Measurements from ENCODE around the gene EMSY.

Gene EMSY

GRCh38 chr11:76456571-76456970 lies 11.8 kb downstream of the EMSY start:
- DNase-seq (ENCODE audit: low read depth in 1 of 2, low spot score in 1 of 2), result no peak

DNA sequence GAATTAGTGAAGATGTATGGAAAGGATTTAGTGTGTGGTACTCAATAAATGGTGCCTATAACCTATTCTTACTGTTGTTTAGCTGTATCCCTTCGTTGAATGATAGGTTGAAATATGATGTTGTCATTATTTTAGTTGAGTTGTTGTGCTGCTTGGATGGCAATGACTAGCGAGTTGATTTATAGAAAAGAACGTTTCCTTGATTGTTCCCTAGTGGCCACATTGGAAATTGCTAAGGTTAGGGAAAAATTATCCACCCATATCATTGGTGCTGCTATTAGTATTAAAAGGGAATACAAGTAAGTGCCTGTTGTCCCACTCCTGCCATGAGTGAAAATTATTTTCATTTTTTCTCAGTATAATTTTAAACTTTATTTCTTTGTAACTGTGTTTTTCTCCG lies 14.5 kb downstream of the EMSY start:
- no peak for DNase-seq (ENCODE audit: low read depth in 1 of 2, low spot score in 1 of 2)

DNA sequence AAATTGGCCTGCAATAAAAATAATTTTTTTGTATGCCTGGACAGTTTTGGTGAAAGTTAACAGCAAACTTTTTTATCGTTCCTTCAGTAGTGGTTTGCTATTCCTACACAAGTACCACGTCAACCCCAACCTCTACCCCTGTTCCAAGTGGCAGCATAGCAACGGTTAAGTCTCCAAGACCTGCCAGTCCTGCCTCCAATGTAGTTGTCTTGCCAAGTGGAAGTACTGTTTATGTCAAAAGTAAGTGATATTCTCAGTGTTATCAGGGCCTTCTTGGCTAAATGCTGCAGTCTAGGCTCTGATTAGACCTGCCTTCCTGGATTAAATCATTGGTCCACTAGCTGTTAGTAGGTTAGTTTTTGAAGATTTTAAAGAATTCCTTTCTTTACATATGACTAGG lies 15.0 kb downstream of the EMSY start:
- no peak for DNase-seq (ENCODE audit: low read depth in 1 of 2, low spot score in 1 of 2)

DNA sequence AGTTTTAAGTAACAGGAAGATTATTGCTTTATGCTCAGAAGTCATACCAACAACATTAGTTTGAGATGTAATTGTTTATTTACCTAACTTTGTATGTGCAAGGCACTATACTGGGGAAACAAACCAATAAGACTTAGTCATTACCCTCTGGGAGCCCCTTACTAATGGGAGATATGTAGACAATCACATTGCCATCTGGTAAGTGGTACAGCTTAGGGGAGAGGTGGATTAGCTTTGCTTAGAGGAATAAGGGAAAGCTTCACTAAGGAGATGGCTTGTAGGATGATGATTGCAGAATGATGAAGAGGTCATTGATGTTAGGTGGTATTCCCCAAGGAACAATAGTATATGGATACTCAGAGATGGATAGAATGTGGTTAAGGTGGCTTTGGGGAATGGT lies 17.5 kb downstream of the EMSY start:
- no peak for DNase-seq (ENCODE audit: low read depth in 1 of 2, low spot score in 1 of 2)

DNA sequence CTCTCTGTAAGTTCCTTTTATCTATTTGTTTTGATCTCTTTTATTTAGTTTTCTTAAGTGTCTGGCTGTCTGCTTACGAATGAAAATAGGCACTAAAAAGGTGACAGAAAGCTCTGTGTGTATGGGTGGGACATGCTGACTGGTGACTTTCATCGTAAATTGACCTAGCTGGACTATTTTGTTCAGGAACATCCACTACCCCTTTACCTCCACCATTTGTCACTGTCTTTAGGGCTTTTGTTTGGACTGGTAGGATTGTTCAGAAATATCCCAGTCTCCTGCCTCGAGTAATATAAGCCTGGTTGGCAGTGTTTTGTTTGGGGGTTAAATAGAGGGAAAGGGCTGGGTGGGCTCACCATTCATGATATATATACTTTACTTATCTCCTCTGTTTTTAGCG lies 20.9 kb downstream of the EMSY start:
- DNase-seq (ENCODE audit: low read depth in 1 of 2, low spot score in 1 of 2), result no peak

- DNase-seq (ENCODE audit: low read depth in 1 of 2, low spot score in 1 of 2), result no peak
Measured at GRCh38 chr11:76466666-76467065, 21.8 kb downstream of the EMSY start.

DNA sequence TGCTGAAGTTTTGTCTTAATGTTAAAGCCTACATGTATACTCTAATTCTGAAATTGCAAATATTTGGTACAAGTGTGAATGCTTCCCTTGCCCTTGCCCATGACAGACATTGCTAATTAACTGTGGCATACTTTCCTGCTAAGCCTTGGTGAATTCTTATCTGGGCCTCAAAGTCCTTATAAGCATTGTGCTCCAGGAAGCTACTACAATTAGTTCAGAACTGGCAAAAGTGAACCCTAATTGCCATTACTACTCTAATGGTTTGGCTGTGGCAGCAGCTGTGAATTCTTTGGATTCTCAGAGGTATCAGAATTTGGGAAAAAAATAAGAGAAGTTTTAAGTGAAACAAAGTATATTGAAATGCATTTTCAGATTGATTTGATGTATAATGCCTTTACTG lies 24.3 kb downstream of the EMSY start:
- no peak for DNase-seq (ENCODE audit: low read depth in 1 of 2, low spot score in 1 of 2)

GRCh38 chr11:76471382-76471781 lies 26.6 kb downstream of the EMSY start:
- no peak for DNase-seq (ENCODE audit: low read depth in 1 of 2, low spot score in 1 of 2)

DNA sequence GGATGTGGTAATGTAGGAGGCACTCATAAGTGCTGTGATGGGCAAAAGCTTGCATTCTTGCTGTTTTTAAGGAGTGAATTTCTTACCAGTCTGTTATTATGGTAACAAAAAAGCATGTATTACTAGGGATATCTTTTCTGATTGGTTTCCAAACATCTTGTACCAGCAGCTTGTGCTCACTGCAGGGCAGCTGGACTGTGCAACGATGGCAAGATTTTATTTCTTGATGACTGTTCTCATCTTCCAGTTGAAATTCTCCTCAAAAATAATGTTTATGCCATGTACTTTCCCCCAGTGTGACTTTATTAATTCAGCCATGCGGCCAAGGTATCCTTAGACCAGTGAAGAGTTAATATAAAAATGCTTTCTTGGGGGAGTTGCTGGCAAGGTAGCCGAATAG lies 35.4 kb downstream of the EMSY start:
- no peak for DNase-seq (ENCODE audit: low read depth in 1 of 2, low spot score in 1 of 2)

DNA sequence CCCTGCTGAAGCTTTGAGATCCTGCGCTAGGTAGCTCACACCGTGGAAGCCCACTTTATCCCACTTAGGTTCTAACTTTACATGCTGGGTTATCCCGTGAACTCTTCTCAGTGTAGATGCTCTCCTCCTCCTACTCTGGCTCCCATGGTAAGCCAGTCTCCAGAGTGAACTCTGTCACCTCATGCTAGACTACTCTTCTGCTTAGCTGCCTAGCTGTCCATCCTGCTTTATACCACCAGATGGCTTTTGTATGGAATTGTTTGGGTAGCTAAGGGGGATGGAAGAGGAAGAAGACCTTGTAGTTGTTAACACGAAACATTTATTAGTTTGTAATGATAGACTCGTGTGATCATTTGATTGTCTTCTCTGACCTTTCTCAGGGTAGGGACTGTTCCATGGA lies 46.8 kb downstream of the EMSY start:
- no peak for DNase-seq (ENCODE audit: low read depth in 1 of 2, low spot score in 1 of 2)

- no peak for DNase-seq (ENCODE audit: low read depth in 1 of 2, low spot score in 1 of 2)
Measured at GRCh38 chr11:76493040-76493439, 48.2 kb downstream of the EMSY start.

GRCh38 chr11:76493626-76494539 lies 49.1 kb downstream of the EMSY start:
- no peak for DNase-seq (ENCODE audit: low read depth in 1 of 2, low spot score in 1 of 2)

DNA sequence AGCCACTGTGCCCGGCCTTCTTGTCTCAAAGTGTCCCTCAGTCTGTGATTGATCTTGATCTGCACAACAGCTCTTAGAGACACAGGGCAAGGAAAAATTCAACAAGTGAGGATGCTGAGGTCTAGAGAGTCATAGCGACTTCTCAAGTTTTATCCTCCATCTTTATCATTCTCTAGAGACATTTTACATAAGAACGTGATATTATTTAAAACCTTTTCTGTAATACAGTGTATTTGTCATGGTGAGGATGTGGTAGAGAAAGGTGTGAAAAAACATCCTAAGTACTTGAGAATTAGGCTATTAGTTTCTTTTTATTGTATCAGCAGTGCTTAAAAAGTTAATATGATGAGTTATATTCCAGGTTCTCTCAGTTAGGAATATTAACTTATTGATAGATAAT lies 50.2 kb downstream of the EMSY start:
- no peak for DNase-seq (ENCODE audit: low read depth in 1 of 2, low spot score in 1 of 2)

GRCh38 chr11:76496174-76496573 lies 51.4 kb downstream of the EMSY start:
- no peak for DNase-seq (ENCODE audit: low read depth in 1 of 2, low spot score in 1 of 2)

GRCh38 chr11:76501526-76502202 lies 56.8 kb downstream of the EMSY start:
- no peak for DNase-seq (ENCODE audit: low read depth in 1 of 2, low spot score in 1 of 2)

GRCh38 chr11:76506833-76507232 lies 62.0 kb downstream of the EMSY start:
- no peak for DNase-seq (ENCODE audit: low read depth in 1 of 2, low spot score in 1 of 2)

DNA sequence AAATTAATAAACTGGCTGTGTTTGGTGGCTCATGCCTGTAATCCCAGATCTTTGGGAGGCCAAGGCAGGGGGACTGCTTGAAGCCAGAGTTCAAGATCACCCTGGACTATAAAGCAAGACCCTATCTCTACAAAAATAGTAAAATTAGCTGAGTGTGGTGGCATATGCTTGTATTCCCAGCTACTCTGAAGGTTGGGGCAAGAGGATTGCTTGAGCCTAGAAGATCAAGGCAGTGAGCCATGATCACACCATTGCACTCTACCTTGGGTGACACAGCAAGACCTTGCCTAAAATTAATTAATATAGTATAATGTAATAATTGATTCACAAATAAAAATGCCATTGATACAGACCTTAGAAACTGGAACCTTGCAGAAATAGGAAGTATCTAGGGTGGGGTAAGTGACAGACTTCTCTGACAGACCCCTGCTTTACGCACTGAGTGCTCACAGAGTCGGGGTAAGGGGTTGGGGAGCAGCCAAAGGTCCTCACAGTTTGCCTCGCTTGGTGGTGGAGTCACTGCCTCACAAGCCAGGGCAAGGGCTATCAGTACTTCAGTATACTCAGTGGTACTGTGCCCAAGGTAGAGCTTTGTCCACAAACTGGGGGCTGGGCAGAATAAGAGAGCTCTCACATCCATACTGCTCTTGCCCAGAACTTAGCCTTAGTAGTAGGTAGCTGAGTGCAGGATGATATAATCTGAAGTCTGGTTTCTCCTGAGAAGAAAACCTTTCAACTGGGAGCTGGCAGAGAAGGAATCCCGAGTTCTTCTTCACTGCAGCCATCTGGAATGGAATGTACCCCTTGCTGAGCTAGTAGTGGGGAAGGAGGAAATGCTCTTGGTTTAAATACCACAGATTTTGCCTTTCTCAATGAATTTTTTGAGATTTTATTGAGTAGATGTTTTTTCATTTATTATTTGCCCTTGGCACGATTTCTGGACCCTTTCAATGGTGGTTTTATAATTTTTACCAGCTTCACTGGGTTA lies 65.5 kb downstream of the EMSY start:
- no peak for DNase-seq (ENCODE audit: low read depth in 1 of 2, low spot score in 1 of 2)

DNA sequence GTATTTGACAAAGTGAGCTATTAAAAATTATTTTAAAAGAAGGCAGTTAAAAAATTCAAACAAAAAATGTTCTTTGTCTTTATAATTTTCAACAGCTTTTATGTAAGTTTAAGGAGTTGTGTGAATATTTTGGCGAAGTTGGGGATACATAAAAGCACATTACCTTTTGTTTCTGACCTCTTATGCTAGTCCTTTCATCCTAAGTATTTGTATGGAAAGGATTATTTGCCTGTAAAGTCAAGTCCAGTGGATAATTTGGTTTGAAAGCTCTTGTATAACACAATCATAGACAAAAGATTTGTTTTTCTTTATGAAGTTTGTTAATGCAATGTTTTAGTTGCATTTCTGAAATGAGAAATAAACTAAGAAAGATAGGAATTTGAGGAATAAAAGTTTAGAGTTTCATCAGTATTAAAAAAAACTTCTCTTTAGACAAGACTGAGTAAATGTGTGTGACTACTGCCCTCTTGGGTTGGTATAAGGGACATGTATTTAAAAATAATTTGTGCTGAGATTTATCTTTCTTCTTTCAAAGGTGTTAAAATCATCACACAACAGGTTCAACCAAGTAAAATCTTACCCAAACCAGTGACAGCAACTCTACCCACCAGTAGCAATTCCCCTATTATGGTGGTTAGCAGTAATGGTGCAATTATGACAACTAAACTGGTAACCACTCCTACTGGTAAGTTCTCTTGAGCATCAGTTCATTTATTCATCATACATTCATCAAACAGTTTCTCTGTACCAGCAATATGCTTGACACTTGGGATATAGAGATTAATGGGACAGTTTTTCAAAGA lies 68.2 kb downstream of the EMSY start:
- DNase-seq (ENCODE audit: low read depth in 1 of 2, low spot score in 1 of 2), result no peak

DNA sequence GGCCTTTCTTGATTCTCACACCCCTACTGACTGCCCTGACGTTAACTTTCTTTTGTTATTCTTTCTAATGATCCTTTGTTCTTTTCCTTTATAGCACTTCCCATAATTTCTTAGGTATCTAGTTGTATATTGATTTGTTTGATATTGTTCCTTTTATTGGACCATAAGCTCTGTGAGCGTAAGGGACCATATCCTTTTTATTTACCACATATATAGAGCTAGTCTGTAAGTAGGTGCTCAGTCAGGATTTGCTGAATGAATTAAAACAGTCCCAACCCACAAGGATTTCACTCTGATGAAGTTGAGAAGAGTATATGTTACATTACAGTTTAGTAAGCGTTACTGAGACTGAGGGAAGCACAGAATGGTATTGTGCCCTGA lies 68.8 kb downstream of the EMSY start:
- DNase-seq (ENCODE audit: low read depth in 1 of 2, low spot score in 1 of 2), result no peak

- DNase-seq (ENCODE audit: low read depth in 1 of 2, low spot score in 1 of 2), result no peak
Measured at GRCh38 chr11:76515494-76515893, 70.7 kb downstream of the EMSY start.

GRCh38 chr11:76523147-76523546 lies 78.3 kb downstream of the EMSY start:
- no peak for DNase-seq (ENCODE audit: low read depth in 1 of 2, low spot score in 1 of 2)
